Measurements from ENCODE around the gene RAB31. TPM values are rescaled to one million over a fixed set of nuclear protein-coding genes. Genes with fewer than 3 reads are reported as not detected.

RAB31 gene
- total and polyA plus RNA-seq, 2 of the 13 experiments (the other 11 are each of a cell fraction or from before 2014, with no cell fraction given): 1.1 to 1.7 TPM

GRCh38 chr18:9708434-9709303 is 568 bp downstream of the RAB31 start (continued):
- TF ChIP-seq ZHX2 (IDR thresholded peaks at IDR 0.05; ENCODE audit: low read depth) (no peak), ZHX2 (CRISPR knock-in tag; IDR thresholded peaks at IDR 0.05; ENCODE audit: borderline replicate concordance) (no peak), ZFP82 (CRISPR knock-in tag; IDR thresholded peaks at IDR 0.05; ENCODE audit: borderline replicate concordance) (no peak), HNF1B (CRISPR knock-in tag; IDR thresholded peaks at IDR 0.05) (0 out of 2 replicates have a peak, but pooled peaks have one; percentile 27), SRSF9 (IDR thresholded peaks at IDR 0.05; ENCODE audit: borderline replicate concordance, insufficient read depth, low read depth, low read length, poor library complexity, severe bottlenecking) (no peak), MXD1 (CRISPR knock-in tag; IDR thresholded peaks at IDR 0.05) (0 out of 2 replicates have a peak, but pooled peaks have one; percentile 16), HNRNPLL (IDR thresholded peaks at IDR 0.05; ENCODE audit: low read depth, low read length, poor library complexity, severe bottlenecking) (peak; percentile 11), SALL1 (CRISPR knock-in tag; IDR thresholded peaks at IDR 0.05) (no peak)
